PC-3 (cell line): Measurements from ENCODE around the gene SCARB2. TPM values are rescaled to one million over a fixed set of nuclear protein-coding genes. Genes with fewer than 3 reads are reported as not detected.
A peak's percentile ranks its signal among the peaks of the same experiment; 100 is the strongest.

Experiments used
- ATAC-seq: fragments of 200-7000 bp; cut with Tn5 transposase; 2 replicates; pipeline ENCODE4 v1.9.1; 2020; ENCODE audit warnings: mild to moderate bottlenecking, moderate library complexity
- BruUV-seq: library from RNA; stranded (reverse); fragments of 400-500 nt; replicated peaks from 2 replicates; lab custom pipeline; 2021; lab: Mats Ljungman, UMichigan
- CTCF ChIA-PET: fragments of 300-600 bp; sonication (Branson Sonifier 250); formaldehyde crosslinking; loops from one replicate; lab custom pipeline; 2022; ENCODE audit warnings: antibody characterized with exemption; lab: Charles Lee
- POLR2A ChIA-PET: fragments of 300-600 bp; sonication (Branson Sonifier 250); formaldehyde crosslinking; loops from one replicate; lab custom pipeline; 2022; ENCODE audit warnings: antibody characterized with exemption; ENCODE audit not compliant: unreplicated experiment; lab: Charles Lee
- DNase-seq: peaks from one replicate; pipeline ENCODE4 v3.0.0-alpha.2; 2015
- H2AFZ ChIP-seq: fragments of 300-600 bp; sonication (generic); 2 replicates; pipeline ENCODE4 v1.6.0; 2016; ENCODE audit warnings: antibody characterized with exemption, low read length
- H3F3A ChIP-seq: fragments of 300-600 bp; sonication (generic); one replicate; pipeline ENCODE4 v1.6.0; 2017; ENCODE audit warnings: antibody characterized with exemption, low read length, control low read depth, mild to moderate bottlenecking; ENCODE audit not compliant: unreplicated experiment
- H3K27ac ChIP-seq: fragments of 300-600 bp; sonication (generic); 2 replicates; pipeline ENCODE4 v1.5.1; 2016; ENCODE audit warnings: mild to moderate bottlenecking, low read length
- H3K27me3 ChIP-seq: fragments of 300-600 bp; sonication (generic); 2 replicates; pipeline ENCODE4 v1.6.1; 2016; ENCODE audit warnings: low read length, mixed read lengths
- H3K36me3 ChIP-seq: fragments of 300-600 bp; sonication (generic); 2 replicates; pipeline ENCODE4 v1.6.1; 2016; ENCODE audit warnings: low read depth, mixed run types, low read length, mixed read lengths
- H3K4me1 ChIP-seq: fragments of 300-600 bp; sonication (generic); 2 replicates; pipeline ENCODE4 v1.5.1; 2016; ENCODE audit warnings: low read length; ENCODE audit not compliant: insufficient read depth
- H3K4me2 ChIP-seq: fragments of 300-600 bp; sonication (generic); 2 replicates; pipeline ENCODE4 v1.6.0; 2016; ENCODE audit warnings: low read length
- H3K4me3 ChIP-seq: fragments of 300-600 bp; sonication (generic); 2 replicates; pipeline ENCODE4 v1.5.1; 2016; ENCODE audit warnings: mild to moderate bottlenecking, low read length, mixed read lengths
- H3K79me2 ChIP-seq: fragments of 300-600 bp; sonication (generic); 2 replicates; pipeline ENCODE4 v1.6.1; 2017; ENCODE audit warnings: low read length, mixed read lengths
- H3K9ac ChIP-seq: fragments of 300-600 bp; sonication (generic); 2 replicates; pipeline ENCODE4 v1.6.0; 2016; ENCODE audit warnings: mild to moderate bottlenecking, low read length
- H3K9me2 ChIP-seq: fragments of 300-600 bp; sonication (generic); replicated peaks from 2 replicates; pipeline ENCODE4 v1.6.1; 2016; ENCODE audit warnings: mixed run types, low read length, mixed read lengths
- H3K9me3 ChIP-seq: fragments of 300-600 bp; sonication (generic); 2 replicates; pipeline ENCODE4 v1.6.1; 2016; ENCODE audit warnings: low read length, mixed read lengths
- H4K20me1 ChIP-seq: fragments of 300-600 bp; sonication (generic); 2 replicates; pipeline ENCODE4 v1.6.1; 2016; ENCODE audit warnings: low read length, mixed read lengths
- CTCF ChIP-seq: fragments of 300-600 bp; sonication (generic); conservative IDR thresholded peaks from 2 replicates; pipeline ENCODE4 v1.5.1; 2017; ENCODE audit warnings: antibody characterized with exemption, low read depth, mild to moderate bottlenecking, low read length
- EZH2 ChIP-seq: fragments of 300-600 bp; sonication (generic); IDR thresholded peaks from one replicate; pipeline ENCODE4 v1.6.1; 2017; ENCODE audit warnings: antibody characterized with exemption, mild to moderate bottlenecking, low read length; ENCODE audit not compliant: unreplicated experiment
- EZH2phosphoT487 ChIP-seq: fragments of 300-600 bp; sonication (generic); IDR thresholded peaks from 2 replicates; pipeline ENCODE4 v1.6.1; 2018; ENCODE audit warnings: mild to moderate bottlenecking, antibody characterized with exemption, low read length, borderline replicate concordance
- intact Hi-C: fragments of 100-400 bp; cut with micrococcal nuclease; formaldehyde crosslinking; loops from 2 replicates; pipeline ENCODE4 v1.9.0; 2023
- total RNA-seq: library from RNA; depleted of rRNA; stranded (reverse); fragments of >200 nt; gene quantifications from 2 replicates; pipeline ENCODE4 v1.2.3, GENCODE V29; 2014

The SCARB2 gene
- total RNA-seq, 1 experiment from 2014 or later: 56.3 TPM

- CTCF ChIA-PET: no interaction called here
- Histone ChIP-seq H4K20me1 (no peaks in the 10 kb centered on the region), H3K79me2 (peaks cover 61% of the 10 kb centered on the region), H3K4me3 (no peak overlapping the region), H3K9me2 (no peaks in the 10 kb centered on the region), H3K36me3 (peaks cover 14% of the 10 kb centered on the region), H3K27ac (no peak overlapping the region), H3K4me1 (peaks cover 29% of the 10 kb centered on the region), H3F3A (peaks cover 4% of the 10 kb centered on the region), H3K4me2 (no peak overlapping the region), H3K9me3 (no peaks in the 10 kb centered on the region), H3K9ac (no peak overlapping the region), H2AFZ (no peak overlapping the region), H3K27me3 (no peaks in the 10 kb centered on the region)
- BruUV-seq: no TSS peak
- TF ChIP-seq EZH2phosphoT487 (no peak), CTCF (no peak), EZH2 (no peak)
- ATAC-seq (no peak), DNase-seq (no peak)
- POLR2A ChIA-PET: no interaction called here
- intact Hi-C loops: no loop called here
Measured at GRCh38 chr4:76197031-76197743, 16.4 kb downstream of the SCARB2 start.

GRCh38 chr4:76196376-76196775, 17.2 kb downstream of the SCARB2 start:
- Histone ChIP-seq H3K9ac (no peak overlapping the region), H2AFZ (no peak overlapping the region), H3K4me1 (peaks cover 29% of the 10 kb centered on the region), H3K79me2 (peaks cover 53% of the 10 kb centered on the region), H3F3A (peaks cover 4% of the 10 kb centered on the region), H3K27me3 (no peaks in the 10 kb centered on the region), H3K9me3 (no peaks in the 10 kb centered on the region), H4K20me1 (no peaks in the 10 kb centered on the region), H3K36me3 (peaks cover 17% of the 10 kb centered on the region), H3K9me2 (no peaks in the 10 kb centered on the region), H3K4me2 (no peak overlapping the region), H3K4me3 (no peak overlapping the region), H3K27ac (no peak overlapping the region)
- ATAC-seq (no peak), DNase-seq (no peak)
- TF ChIP-seq EZH2phosphoT487: no peak
- no peak for TF ChIP-seq CTCF
- TF ChIP-seq EZH2: no peak
- no TSS peak for BruUV-seq
- intact Hi-C loops: no loop called here
- ChIA-PET CTCF (no interaction called here), POLR2A (no interaction called here)

GRCh38 chr4:76195326-76195725, 18.3 kb downstream of the SCARB2 start:
- H3K4me3 ChIP-seq: no peak overlapping the region
- H3K9me2 ChIP-seq: no peaks in the 10 kb centered on the region
- ChIA-PET POLR2A (no interaction called here), CTCF (no interaction called here)
- no peak overlapping the region for H2AFZ ChIP-seq
- H3K4me2 ChIP-seq: no peak overlapping the region
- DNase-seq (no peak), ATAC-seq (no peak)
- H3F3A ChIP-seq: peaks cover 4% of the 10 kb centered on the region
- H3K9ac ChIP-seq: no peak overlapping the region; the same call in 1 of the 2 replicates
- H3K27me3 ChIP-seq: no peaks in the 10 kb centered on the region
- H3K36me3 ChIP-seq: peaks cover 17% of the 10 kb centered on the region
- intact Hi-C loops: no loop called here
- H3K4me1 ChIP-seq: peaks cover 29% of the 10 kb centered on the region
- BruUV-seq: no TSS peak
- TF ChIP-seq CTCF (no peak), EZH2 (no peak), EZH2phosphoT487 (no peak)
- H3K79me2 ChIP-seq: peaks cover 44% of the 10 kb centered on the region
- H3K9me3 ChIP-seq: no peaks in the 10 kb centered on the region
- peak overlapping the region; percentile 95 for H3K27ac ChIP-seq
- no peaks in the 10 kb centered on the region for H4K20me1 ChIP-seq
